Globus pallidus (tissue), 1 donor: ENCODE results near the gene TMEM143.

ENCODE experiments used
- DNase-seq: peaks from one replicate; pipeline ENCODE4 v3.0.0-alpha.2; 2015; ENCODE audit warnings: low spot score

TMEM143 gene

GRCh38 chr19:48359123-48359522 lies 4.6 kb downstream of the TMEM143 start:
- DNase-seq, result no peak

GRCh38 chr19:48355365-48355954 lies 8.3 kb downstream of the TMEM143 start:
- DNase-seq, result no peak

GRCh38 chr19:48354332-48354992 lies 9.3 kb downstream of the TMEM143 start:
- DNase-seq, result no peak

- no peak for DNase-seq
Measured at GRCh38 chr19:48353677-48354076, 10.1 kb downstream of the TMEM143 start.

- DNase-seq, result peak; percentile 31
Measured at GRCh38 chr19:48351341-48351752, 12.4 kb downstream of the TMEM143 start.

GRCh38 chr19:48350856-48351255 lies 12.9 kb downstream of the TMEM143 start:
- no peak for DNase-seq

GRCh38 chr19:48348737-48349136 lies 15.0 kb downstream of the TMEM143 start:
- no peak for DNase-seq

GRCh38 chr19:48348045-48348444 lies 15.7 kb downstream of the TMEM143 start:
- no peak for DNase-seq

GRCh38 chr19:48346191-48346590 lies 17.5 kb downstream of the TMEM143 start:
- DNase-seq, result no peak

- no peak for DNase-seq
Measured at GRCh38 chr19:48344892-48345291, 18.8 kb downstream of the TMEM143 start.

GRCh38 chr19:48342841-48343540 lies 20.7 kb downstream of the TMEM143 start:
- DNase-seq, result no peak

- DNase-seq, result no peak
Measured at GRCh38 chr19:48342414-48342738, 21.4 kb downstream of the TMEM143 start.

- DNase-seq, result no peak
Measured at GRCh38 chr19:48341515-48342413, 22.0 kb downstream of the TMEM143 start.

- DNase-seq, result no peak
Measured at GRCh38 chr19:48340995-48341394, 22.7 kb downstream of the TMEM143 start.

GRCh38 chr19:48338802-48339503 lies 24.8 kb downstream of the TMEM143 start:
- no peak for DNase-seq

- no peak for DNase-seq
Measured at GRCh38 chr19:48338253-48338755, 25.4 kb downstream of the TMEM143 start.

- peak; percentile 80 for DNase-seq
Measured at GRCh38 chr19:48333467-48334384, 30.0 kb downstream of the TMEM143 start.

- DNase-seq, result peak; percentile 93
Measured at GRCh38 chr19:48332662-48333466, 30.9 kb downstream of the TMEM143 start.

GRCh38 chr19:48332351-48332661 lies 31.4 kb downstream of the TMEM143 start:
- DNase-seq, result no peak
